Activated CD4-positive, alpha-beta T cell treated with anti-CD3 and anti-CD28 coated beads, Interleukin-2, amount 50 U/mL, for 16 hours (primary cell): ENCODE data around the gene TSHB.
A peak's percentile ranks its signal among the peaks of the same experiment; 100 is the strongest.

Experiments used
- DNase-seq: peaks from one replicate; pipeline ENCODE4 v3.0.0-alpha.2; 2020

The TSHB gene

DNA sequence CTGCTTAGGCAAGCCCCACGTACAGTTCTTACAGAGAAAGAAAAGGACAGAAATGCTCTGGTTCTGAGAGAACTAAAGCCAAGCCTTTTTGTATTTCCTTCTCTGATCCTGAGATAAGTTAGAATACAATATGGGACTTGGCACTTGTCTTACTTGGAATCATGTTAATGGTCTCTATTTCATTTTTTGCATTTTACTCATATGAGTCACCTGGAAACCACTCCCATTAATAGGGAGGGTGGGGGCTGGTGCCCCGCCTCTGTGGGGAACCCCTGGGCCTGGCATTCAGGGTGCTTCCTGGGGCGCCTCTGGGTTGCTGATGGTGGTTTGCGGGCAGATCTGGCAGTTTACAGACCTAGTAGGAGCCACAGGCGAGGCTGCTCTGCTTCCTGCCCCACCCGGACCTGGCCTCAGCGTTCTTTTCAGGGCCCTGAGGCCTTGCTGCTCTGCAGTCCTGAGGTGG, 32.9 kb downstream of the TSHB start:
- peak; percentile 94 for DNase-seq

DNA sequence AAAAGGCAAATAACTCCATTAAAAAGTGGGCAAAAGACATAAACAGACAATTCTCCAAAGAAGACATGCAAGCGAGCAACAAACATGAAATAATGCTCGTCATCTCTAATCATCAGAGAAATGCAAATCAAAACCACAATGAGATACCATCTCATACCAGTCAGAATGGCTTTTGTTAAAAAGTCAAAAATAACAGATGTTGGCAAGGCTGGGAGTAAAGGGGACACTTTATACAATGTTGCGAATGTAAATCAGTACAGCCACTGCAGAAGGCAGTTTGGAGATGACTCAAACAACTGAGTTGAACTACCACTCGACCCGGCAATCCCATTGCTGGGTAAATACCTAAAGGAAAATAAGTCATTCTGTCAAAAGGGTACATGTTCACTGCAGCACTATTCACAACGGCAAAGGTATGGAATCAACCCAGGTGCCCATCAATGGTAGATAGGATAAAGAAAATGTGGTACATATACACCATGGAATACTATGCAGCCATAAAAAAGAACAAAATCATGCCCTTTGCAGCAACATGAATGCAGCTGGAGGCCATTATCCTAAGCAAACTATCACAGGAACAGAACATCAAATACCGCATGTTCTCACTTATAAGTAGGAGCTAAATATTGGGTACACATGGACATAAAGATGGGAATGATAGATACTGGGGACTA, 33.7 kb downstream of the TSHB start:
- peak; percentile 83 for DNase-seq

DNA sequence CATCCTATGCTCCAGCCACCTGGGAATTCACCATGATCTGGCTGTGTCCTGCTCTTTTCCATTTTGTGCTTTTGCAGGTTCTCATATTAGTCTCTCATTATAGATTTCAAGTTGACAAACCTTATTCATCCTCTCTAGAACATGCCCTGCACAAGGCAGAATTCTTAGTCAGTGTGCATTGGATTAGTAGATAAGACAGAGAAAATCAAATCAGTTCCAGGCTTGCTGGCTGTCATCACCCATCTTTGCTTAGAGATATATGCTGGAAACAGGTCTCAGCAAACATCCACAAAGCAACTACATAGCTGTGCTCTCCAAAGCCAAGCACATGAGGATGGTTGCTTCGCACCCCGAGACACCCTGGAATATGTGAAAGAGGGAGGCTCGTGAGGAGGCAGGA, 34.8 kb downstream of the TSHB start:
- no peak for DNase-seq

DNA sequence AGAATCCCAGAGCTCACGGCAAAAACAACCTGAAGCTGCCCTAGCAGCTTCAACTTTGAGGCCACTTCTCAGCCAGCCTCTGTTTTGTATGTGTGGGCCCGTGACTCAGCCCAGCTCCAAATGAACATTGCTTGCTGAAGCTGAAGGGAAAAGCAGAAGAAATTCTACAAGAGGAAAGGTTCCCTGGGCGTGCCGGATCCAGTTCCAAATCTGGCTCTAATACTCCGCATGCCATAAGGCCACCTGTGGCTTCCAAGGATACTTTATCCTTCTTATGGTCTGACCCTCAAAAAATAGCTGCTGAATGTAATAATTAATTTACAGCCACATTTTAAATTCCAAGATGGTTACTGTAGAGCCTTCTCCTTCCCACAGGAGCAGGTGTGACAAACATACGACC, 35.4 kb downstream of the TSHB start:
- DNase-seq, result no peak

DNA sequence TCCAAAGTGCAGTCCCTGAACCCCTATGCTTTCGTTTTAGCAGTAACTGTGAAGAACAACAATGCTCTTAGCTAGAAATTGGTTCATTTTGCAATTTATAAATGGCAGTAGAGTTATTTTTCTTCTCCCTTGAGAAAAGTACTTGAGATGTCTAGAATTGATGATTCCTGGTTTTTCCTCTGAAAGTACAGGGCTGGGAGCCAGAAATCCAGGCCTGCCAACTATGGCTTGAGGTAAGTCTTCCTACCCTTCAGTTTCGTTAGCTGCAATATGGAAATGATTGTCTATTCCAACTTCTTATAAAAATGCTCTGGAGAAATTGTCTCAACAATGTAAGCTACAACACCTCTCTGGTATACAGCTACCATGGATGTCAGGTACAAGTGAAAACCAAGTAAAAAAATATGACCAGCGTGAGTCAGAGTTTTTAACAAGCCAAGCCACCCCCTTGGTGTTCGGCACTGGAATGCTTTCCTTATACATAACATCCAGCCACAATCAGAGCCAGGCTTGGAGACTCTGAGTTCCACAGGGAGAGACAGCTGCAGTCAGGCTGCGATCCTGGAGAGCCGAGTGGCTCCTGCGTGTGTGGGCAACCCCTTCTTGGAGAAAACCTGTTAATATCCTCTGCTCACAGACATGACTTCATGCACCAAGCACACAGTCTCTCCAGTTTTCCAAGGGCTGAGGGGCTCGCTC, 37.7 kb downstream of the TSHB start:
- no peak for DNase-seq

DNA sequence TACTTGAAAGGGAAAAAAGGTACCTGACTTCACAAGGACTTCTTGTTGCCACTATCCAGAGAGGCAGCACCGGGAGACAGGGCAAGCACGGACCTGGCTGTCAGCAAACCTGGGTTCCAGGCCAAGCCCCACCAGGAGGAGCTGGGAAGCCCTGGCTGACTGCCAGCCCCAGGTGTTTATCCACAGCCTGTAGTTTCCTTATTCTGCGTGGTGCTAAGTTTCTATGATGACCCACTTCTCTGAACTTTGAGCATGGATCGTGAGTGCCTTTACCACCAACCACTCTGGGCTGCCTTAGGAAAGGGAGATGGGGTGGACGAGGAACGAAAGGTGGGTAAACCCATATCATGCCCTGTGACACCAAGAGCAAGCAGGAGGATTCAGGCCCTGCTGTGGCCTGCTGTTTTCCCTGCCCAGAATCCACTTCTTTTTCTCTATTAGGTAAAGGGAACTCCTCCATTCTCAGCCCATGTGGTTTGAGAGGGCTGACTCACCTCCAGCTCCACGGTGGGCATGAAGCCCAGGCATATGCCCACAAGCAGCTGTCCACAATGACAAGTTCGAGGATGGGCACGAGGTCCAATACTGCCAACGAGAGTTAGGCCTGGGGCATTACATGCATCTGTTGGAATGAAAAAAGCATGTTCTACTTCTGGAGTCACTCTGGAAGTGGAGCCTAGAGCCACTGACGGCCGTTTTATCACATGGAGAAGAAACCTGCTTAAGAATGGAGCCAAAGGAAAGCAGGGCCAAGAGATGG, 39.4 kb downstream of the TSHB start:
- DNase-seq, result no peak

DNA sequence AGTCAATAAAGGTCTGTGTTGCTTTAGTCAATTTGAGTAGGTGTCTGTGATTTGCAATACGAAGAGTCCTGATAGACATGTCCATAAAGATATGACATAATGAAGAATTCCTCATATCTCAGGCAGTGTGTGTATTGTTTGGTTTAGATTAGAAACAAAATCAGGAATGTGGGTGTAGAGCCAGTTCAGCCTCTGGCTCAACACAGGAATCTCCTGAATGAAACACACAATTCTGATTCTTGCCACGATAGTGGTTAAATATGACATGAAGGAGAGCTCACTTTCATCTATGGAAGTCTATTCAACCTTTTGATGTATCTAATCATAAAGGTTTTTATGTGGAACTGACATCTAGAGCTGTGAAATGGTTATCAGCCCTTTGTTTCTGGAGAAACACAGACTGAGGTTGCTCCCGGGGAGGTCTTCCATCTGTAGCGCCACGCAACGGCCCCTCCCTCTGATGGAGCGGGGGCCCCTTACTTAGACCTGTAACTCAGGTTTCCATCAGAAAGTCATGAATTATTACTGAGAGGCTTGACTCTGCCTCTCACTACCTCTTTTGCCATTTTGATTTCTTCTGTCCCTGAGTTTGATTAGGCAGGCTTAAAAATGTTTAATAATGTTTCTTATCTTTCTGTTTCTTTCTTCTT, 40.2 kb downstream of the TSHB start:
- DNase-seq, result no peak

DNA sequence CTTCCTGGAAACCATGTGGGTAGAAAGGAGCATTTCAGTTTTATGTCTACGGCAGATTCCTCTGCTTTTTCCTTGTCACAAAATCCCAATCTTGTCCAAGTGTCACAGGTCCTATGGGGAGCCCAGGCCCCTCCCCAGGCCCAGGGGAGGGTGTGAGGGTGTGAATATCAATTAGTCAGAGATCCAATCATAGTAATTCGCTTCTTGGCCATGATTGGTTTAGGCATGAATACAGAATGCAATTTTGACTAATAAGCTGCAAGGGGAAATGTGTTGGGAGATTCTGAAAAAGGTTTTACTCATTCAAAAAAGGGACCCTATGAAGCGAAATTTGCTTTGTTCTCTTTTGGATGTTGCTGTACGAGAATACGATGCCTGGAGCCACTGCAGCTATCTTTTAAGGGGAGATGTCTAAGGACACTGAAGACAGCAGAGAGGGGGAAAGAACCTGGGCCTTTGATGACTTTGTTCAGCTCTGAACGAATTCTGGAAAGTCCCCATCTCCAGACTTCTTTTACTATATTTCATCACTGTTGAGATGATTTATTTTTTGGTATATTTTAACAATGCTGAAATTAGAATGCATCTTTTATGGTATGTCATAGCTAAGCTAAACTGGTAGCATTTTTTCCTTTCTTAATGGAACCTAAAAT, 41.5 kb downstream of the TSHB start:
- DNase-seq, result no peak

DNA sequence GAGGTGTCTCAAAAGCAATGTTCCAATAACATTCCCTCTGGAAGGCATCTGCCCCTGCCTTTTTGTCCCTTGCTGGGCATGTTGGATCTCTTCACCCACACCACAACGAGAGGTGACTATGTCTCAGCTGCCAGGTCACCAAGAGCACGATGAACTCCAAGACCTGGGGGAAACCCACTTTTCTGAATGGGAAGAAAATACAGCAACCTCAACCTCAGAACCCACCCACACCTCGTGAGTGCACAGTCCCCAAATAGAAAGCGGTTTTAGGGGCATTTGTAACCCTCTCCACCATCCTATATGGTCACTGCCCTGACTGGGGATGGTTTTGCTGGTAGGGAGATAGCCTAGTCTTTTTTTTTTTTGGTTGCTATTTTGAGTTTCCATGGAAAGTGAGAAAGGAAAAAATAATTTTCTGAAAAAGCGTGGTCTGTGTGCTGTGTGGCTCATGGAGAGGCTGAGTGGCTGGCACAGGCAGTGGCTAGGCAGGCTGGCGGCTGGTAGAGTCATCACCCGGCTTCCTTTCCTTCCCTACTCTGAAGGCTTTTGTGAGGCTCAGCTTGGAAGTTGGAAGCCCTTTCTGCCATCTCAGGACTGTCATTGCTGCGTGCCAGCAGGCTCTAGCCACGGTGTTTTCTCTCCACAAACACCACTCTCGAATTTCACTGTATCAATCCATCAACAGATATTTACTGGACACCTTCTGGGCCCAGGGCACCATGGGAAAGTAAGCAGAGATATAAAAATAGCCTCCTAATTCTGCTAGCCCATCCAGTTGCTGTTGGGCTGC, 43.9 kb downstream of the TSHB start:
- DNase-seq, result no peak

DNA sequence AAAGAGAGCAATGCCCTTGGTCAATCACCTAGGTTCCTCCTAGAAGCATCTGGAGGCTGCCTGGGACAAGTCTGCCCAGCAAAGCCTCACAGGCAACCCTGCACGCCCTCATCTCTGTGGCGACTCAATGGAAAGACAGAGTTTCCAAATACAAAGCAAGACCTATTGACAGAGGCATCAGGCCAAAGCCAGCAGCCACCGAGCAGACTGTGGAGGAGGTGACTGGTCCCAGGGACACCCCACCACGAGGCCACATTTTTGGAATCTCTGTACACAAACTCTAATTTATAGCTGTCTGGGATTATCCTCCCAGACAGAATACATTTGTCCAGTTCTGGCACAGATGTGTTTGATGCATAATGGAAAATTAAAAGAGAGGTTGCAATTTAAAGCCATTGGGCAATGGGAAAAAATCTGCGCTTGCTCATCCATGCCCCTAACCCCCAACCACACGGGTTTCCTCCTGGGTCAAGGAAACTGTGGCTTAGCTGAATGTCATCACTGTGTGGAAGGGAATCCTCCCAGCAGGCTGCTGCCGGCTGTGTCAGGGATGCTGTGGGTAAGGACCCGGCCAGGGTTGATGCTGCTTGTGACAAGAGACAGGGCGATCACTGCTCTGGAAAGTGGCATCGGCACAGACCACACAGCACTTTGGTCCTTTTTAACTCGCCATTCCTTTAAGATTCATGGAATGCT, 45.4 kb downstream of the TSHB start:
- no peak for DNase-seq

DNA sequence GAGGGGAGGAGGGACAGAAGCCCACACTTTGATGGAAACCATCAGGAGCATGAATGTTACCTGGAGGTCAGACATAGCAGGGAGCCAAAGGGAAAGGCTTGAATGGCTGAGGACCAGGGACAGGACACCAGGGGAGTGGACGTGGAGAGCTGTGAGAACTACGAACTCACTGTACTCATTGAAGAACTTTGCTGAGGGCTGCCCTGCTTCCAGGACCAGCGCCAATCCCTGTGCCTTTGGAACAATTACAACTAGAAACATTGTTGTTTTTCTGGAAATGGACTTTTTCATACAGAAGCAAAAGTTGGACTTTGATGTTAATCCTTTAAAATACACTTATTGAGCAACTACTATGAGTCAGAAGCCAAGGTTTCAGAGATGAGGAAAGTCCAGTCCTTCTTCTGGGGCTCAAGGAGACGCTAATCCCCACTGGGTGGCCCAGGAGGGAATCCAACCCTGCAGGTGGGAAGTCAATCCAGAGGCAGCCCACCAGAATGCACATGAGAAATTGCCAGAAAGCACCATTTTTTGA, 46.8 kb downstream of the TSHB start:
- DNase-seq, result no peak

DNA sequence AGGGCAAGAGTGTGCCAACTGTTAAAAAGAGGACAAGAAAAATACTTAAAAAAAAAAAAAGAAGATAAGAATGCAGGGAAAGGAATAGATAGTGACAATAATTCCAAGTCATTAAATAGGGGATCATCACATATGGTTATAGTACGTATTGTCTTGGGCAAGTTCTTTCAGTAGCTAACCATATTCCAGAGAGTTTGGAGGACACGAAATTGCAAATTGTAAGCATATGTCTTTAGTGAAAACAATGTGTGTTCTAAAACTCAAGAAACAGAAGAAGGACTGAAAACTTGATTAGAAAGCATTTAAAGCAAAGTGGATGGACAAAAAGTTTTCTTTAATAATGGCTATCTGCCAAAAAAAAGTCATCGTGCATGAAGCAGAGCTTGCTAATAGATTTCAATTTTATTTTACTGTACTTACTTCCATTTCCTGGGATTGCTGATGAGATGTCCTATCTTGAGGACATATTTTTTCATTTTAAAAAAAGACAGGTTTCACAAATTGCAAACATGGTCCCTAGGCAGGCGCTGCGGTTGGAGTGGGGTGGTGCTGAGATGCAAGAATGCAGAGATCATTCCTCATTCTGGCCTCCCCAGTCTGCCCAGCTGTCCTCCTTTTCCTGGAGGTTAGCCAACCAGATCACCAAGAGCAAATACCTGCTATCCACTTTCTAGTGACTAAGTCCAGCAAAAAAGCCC, 47.8 kb downstream of the TSHB start:
- no peak for DNase-seq

DNA sequence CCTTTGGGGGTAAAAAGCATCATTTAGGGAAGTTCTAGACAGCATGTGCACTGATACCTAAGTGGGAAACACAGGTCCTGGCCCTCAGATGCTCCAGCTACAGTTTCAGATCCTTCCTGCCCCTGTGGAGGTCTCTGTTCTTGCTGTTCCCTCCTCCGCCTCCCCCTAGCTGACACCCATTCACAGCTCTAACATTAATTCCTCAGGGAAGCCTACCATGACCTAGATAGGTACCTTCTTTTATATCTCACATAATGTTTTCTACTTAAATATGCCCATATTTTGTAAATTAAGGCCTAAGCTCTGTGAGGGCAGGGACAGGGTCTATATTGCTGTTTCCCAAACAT, 48.3 kb downstream of the TSHB start:
- no peak for DNase-seq

DNA sequence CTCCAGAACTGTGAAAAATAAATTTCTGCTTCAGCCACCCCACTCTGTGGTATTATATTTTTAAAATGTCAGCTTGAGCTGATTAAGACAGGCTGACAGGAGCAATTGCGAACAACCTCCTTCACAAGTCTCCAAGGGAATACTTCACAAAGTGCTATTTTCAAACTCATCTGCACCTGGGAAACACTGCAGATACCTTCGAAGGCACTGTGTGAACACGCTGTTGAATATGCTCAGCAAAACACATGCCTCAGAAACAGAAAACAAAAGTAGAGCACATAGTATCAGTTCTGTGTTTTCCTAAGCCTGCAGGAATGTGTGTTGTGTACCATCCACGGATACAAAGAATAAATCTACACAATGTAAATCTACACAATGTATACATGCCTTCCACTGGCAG, 49.1 kb downstream of the TSHB start:
- DNase-seq, result no peak

DNA sequence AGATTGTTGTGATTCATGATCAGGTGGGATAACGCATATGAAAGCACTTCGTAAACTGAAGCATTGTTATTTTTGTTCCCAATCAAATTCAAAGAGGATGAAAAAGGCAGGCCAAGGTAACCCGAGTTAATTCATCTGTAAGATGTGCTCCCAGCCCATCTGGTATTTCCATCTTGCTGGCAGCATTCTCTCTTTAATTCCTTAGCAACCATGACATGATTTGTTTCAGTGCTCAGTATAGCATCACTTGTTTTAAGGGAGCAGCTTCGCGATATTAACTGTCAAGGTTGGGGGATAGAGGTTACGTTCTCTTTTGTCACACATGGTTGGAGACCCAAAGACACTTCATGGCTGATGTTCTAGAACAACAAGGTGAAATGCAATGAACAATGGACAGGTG, 53.3 kb downstream of the TSHB start:
- DNase-seq, result no peak
